SK-N-MC (cell line): ENCODE measurements around the gene SLC25A13.

Experiments
- DNase-seq: peaks from one replicate; pipeline ENCODE4 v3.0.0-alpha.2; 2011; ENCODE audit warnings: low read depth, low spot score
- H3K27ac ChIP-seq: fragments of 200-600 bp; sonication (generic); 2 replicates; pipeline ENCODE4 v1.5.1; 2016; ENCODE audit warnings: mixed run types
- H3K36me3 ChIP-seq: fragments of 200-600 bp; sonication (generic); 2 replicates; pipeline ENCODE4 v1.6.1; 2017; ENCODE audit warnings: antibody characterized with exemption, low read length, mixed read lengths; ENCODE audit not compliant: insufficient read depth
- H3K4me3 ChIP-seq: fragments of 200-600 bp; sonication (generic); 2 replicates; pipeline ENCODE4 v1.5.1; 2016
- H3K9ac ChIP-seq: fragments of 200-600 bp; sonication (generic); 2 replicates; pipeline ENCODE4 v1.8.0; 2017; ENCODE audit warnings: mixed run types, mixed read lengths; ENCODE audit not compliant: insufficient read length
- H3K9me3 ChIP-seq: fragments of 200-600 bp; sonication (generic); 2 replicates; pipeline ENCODE4 v1.6.1; 2017; ENCODE audit warnings: low read depth, mild to moderate bottlenecking, antibody characterized with exemption, low read length, moderate library complexity, mixed read lengths
- EZH2 ChIP-seq: fragments of 200-600 bp; sonication (generic); IDR thresholded peaks from one replicate; pipeline ENCODE4 v1.6.1; 2017; ENCODE audit warnings: antibody characterized with exemption
- FOXP2 ChIP-seq: optimal IDR thresholded peaks from 2 replicates; pipeline ENCODE3; 2011; ENCODE audit warnings: mild to moderate bottlenecking, moderate library complexity; ENCODE audit not compliant: insufficient read depth; ENCODE audit errors: extremely low read length, control extremely low read depth
- POLR2AphosphoS5 ChIP-seq: IDR thresholded peaks from 2 replicates; pipeline ENCODE4 v1.6.1; 2012; ENCODE audit warnings: mild to moderate bottlenecking, low read depth, low read length, borderline replicate concordance

The SLC25A13 gene

GRCh38 chr7:96244244-96244991 lies 77.5 kb downstream of the SLC25A13 start:
- no peaks in the 10 kb centered on the region for H3K36me3 ChIP-seq
- TF ChIP-seq POLR2AphosphoS5, result no peak
- no peak for DNase-seq

GRCh38 chr7:96243241-96243640 lies 78.7 kb downstream of the SLC25A13 start:
- no peak for TF ChIP-seq FOXP2
- TF ChIP-seq POLR2AphosphoS5, result no peak
- no peak for TF ChIP-seq EZH2
- Histone ChIP-seq H3K4me3 (no peak overlapping the region), H3K27ac (no peak overlapping the region), H3K36me3 (no peaks in the 10 kb centered on the region), H3K9me3 (no peaks in the 10 kb centered on the region), H3K9ac (no peak overlapping the region)
- no peak for DNase-seq

More at GRCh38 chr7:96244244-96244991, 77.5 kb downstream of the SLC25A13 start:
- H3K4me3 ChIP-seq, result no peak overlapping the region
- no peak overlapping the region for H3K9ac ChIP-seq
- H3K9me3 ChIP-seq, result no peaks in the 10 kb centered on the region
- H3K27ac ChIP-seq, result no peak overlapping the region

DNA sequence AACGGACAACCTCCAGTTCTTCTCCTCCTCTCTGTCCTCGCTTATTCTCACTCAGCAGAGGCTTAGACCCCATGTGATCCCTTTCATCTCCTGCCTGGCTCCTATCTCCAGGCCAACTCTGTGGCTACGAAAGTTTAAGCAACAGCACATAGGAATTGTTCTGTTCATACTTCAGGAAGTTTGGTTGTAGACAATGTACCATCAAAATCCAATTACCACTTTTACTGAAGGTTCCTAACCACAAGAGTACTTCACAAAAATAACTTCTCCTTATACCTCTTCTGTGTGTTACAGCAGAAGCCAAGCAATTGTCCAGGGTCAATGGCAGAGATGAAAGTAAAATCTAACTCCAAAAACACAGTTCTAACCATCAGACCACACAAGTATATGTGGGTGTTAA lies 80.0 kb downstream of the SLC25A13 start:
- H3K9me3 ChIP-seq, result no peaks in the 10 kb centered on the region
- H3K9ac ChIP-seq, result no peak overlapping the region
- TF ChIP-seq EZH2 (no peak), POLR2AphosphoS5 (no peak), FOXP2 (no peak)
- no peak for DNase-seq
- no peak overlapping the region for H3K27ac ChIP-seq
- H3K36me3 ChIP-seq, result no peaks in the 10 kb centered on the region
- no peak overlapping the region for H3K4me3 ChIP-seq

DNA sequence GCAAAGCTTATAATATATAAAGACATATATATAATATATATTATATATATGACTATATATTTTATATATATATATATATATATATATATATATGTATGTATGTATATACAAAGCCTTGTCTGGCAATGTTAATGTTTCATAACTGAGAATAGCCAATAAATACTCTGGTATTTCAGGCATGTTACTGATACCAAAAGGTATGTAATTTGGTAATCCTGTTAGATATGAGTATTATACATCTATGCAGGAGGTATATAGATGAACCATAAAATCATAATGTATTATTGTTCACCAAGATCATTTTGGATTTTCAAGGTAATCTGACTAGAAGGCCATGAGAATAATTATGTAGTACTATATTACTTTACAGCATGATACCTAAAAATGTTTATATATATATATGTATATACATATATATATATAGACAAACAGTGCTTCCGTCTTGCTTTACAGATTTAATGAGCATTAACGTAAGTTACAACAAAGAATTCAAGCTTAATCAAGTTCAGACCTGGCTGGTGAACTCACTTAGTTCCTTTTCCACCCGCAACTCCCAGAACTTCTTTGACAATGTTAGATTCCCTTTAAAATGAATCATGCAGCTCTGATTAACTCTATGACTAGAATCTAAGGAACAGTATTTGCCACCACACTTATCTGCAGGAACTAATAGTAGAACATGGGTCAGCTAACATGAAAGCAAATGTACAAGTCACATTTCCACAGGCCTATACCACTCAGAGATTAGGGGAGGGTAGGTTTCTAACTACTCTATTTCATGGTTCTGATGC lies 82.7 kb downstream of the SLC25A13 start:
- Histone ChIP-seq H3K27ac (no peak overlapping the region), H3K9me3 (no peaks in the 10 kb centered on the region), H3K36me3 (no peaks in the 10 kb centered on the region), H3K9ac (no peak overlapping the region), H3K4me3 (no peak overlapping the region)
- DNase-seq, result no peak
- TF ChIP-seq EZH2, result no peak
- TF ChIP-seq FOXP2, result no peak
- TF ChIP-seq POLR2AphosphoS5, result no peak

- TF ChIP-seq FOXP2 (no peak), EZH2 (no peak), POLR2AphosphoS5 (no peak)
- Histone ChIP-seq H3K9ac (no peak overlapping the region), H3K4me3 (no peak overlapping the region), H3K27ac (no peak overlapping the region), H3K36me3 (no peaks in the 10 kb centered on the region), H3K9me3 (no peaks in the 10 kb centered on the region)
- no peak for DNase-seq
Measured at GRCh38 chr7:96238474-96238873, 83.4 kb downstream of the SLC25A13 start.

DNA sequence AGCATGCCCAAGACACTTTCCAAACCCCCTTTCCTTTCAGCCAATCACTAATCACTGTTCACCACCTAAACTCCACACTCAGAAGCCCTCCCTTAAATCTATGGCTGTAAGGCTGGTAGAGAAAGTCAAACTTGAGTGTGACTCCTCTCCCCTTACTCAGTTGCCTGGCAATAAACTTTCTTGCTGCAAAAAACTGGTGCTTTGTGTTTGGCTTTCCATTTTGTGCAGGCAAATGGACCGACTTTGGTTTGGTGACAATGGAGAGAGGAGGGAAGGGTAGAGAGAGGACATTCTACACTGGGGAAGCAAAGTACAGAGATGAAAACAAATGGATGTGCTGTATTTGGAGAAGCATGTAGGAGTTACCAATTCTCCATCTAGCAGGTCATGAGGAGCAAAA lies 84.9 kb downstream of the SLC25A13 start:
- Histone ChIP-seq H3K9me3 (no peaks in the 10 kb centered on the region), H3K4me3 (no peak overlapping the region), H3K9ac (no peak overlapping the region), H3K36me3 (no peaks in the 10 kb centered on the region), H3K27ac (no peak overlapping the region)
- DNase-seq, result no peak
- TF ChIP-seq EZH2 (no peak), FOXP2 (no peak), POLR2AphosphoS5 (no peak)

GRCh38 chr7:96236198-96237039 lies 85.5 kb downstream of the SLC25A13 start:
- Histone ChIP-seq H3K27ac (no peak overlapping the region), H3K36me3 (no peaks in the 10 kb centered on the region), H3K4me3 (no peak overlapping the region), H3K9ac (no peak overlapping the region), H3K9me3 (no peaks in the 10 kb centered on the region)
- DNase-seq, result no peak
- TF ChIP-seq POLR2AphosphoS5 (no peak), FOXP2 (no peak), EZH2 (no peak)

DNA sequence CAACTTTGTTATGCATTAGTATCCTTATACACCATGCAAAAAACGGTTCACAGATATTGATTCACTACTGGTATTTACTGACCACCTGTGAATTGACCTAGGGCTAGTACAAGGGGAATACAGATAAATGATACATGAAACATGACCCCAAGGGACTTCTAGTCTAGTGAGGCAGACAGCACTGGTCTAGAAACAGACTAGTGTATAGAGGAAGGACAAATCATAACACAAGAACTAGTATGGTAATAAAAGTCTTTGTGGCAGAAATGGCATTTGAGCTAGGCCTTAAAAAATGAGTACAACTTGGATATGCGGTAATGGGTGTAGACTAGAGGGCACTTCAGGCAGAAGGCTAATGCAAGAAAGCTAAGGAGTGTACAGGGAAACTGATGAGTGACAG lies 86.6 kb downstream of the SLC25A13 start:
- no peak for DNase-seq
- H3K4me3 ChIP-seq, result no peak overlapping the region
- H3K9ac ChIP-seq, result no peak overlapping the region
- H3K36me3 ChIP-seq, result no peaks in the 10 kb centered on the region
- H3K27ac ChIP-seq, result no peak overlapping the region
- no peak for TF ChIP-seq EZH2
- TF ChIP-seq FOXP2, result no peak
- TF ChIP-seq POLR2AphosphoS5, result no peak
- H3K9me3 ChIP-seq, result no peaks in the 10 kb centered on the region
